ENCODE measurements around the gene A2ML1. TPM values are rescaled to one million over a fixed set of nuclear protein-coding genes. Genes with fewer than 3 reads are reported as not detected.

Gene A2ML1
- total RNA-seq, 1 donor from 2014 or later: 0.43 TPM

GRCh38 chr12:8909752-8910151, 87.3 kb downstream of the A2ML1 start:
- Mint-ChIP-seq H3K4me3 (no peak overlapping the region), H3K4me1 (peaks cover 48% of the 10 kb centered on the region), H3K27me3 (ENCODE audit: insufficient read depth, low read depth) (no peaks in the 10 kb centered on the region), H3K27ac (no peak overlapping the region), H3K9me3 (no peaks in the 10 kb centered on the region), H3K36me3 (no peaks in the 10 kb centered on the region)
- Histone ChIP-seq H2AFZ (replicated peaks) (no peak overlapping the region), H3K27me3 (no peaks in the 10 kb centered on the region), H3K9ac (no peak overlapping the region), H3F3A (ENCODE audit: low read depth) (peaks cover 51% of the 10 kb centered on the region), H3K36me3 (no peaks in the 10 kb centered on the region), H3K9me3 (ENCODE audit: low read depth) (no peaks in the 10 kb centered on the region), H4K20me1 (ENCODE audit: low read depth) (no peaks in the 10 kb centered on the region), H3K27ac (no peak overlapping the region), H3K4me3 (no peak overlapping the region), H3K79me2 (ENCODE audit: low read depth) (peaks cover 1% of the 10 kb centered on the region), H3K4me1 (peaks cover 44% of the 10 kb centered on the region), H3K4me2 (no peak overlapping the region)
- no peak for DNase-seq (ENCODE audit: low spot score)
- TF ChIP-seq EZH2phosphoT487 (IDR thresholded peaks at IDR 0.05): no peak
- no peak for TF ChIP-seq CTCF (IDR thresholded peaks at IDR 0.05)
- no peak for TF ChIP-seq EZH2 (IDR thresholded peaks at IDR 0.05)

DNA sequence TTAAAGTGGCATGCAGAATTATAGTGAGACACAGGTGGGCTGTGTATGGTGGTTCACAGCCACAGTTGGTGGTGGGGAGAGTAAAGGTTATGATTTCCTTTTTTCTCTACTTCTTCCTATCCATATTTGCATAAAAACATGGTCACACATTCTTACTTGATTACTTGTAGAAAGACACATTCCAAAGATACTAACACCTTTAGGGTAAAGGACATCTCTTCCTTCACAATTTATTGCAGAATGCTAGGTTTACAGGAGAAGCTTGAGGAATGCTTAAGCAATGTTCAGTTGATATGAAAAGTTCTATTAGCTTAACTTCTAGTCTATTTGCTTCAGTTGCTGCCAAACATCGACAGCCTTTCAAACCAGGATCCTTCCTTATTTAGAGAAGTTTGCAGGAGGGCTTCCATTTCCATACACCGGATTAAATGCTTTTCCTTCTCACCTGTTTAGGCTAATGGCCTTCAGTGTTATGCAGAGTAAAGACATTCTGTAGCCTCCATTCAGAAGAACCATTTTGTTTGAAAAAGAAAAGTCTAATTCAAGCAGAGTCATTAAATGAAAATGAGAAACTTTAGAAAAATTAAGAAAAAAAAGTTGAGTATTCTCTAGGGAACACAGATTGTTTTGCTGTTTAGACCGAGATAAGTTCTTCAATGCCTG, 89.3 kb downstream of the A2ML1 start:
- H3K4me3 Mint-ChIP-seq: no peak overlapping the region
- H3K9me3 Mint-ChIP-seq: no peaks in the 10 kb centered on the region
- H4K20me1 ChIP-seq (ENCODE audit: low read depth): peaks cover 16% of the 10 kb centered on the region
- H3K36me3 ChIP-seq: no peaks in the 10 kb centered on the region
- no peak overlapping the region for H3K9ac ChIP-seq
- peak overlapping the region; percentile 35 for H3K27ac ChIP-seq
- no peaks in the 10 kb centered on the region for H3K36me3 Mint-ChIP-seq
- H3K4me2 ChIP-seq: peak overlapping the region; percentile 78
- H2AFZ ChIP-seq (replicated peaks): no peak overlapping the region
- no peak overlapping the region for H3K4me3 ChIP-seq
- peaks cover 44% of the 10 kb centered on the region for H3F3A ChIP-seq (ENCODE audit: low read depth)
- H3K27me3 ChIP-seq: no peaks in the 10 kb centered on the region
- no peak for DNase-seq (ENCODE audit: low spot score)
- peaks cover 37% of the 10 kb centered on the region for H3K4me1 Mint-ChIP-seq
- H3K27ac Mint-ChIP-seq: no peak overlapping the region
- peaks cover 21% of the 10 kb centered on the region for H3K79me2 ChIP-seq (ENCODE audit: low read depth)
- no peaks in the 10 kb centered on the region for H3K27me3 Mint-ChIP-seq (ENCODE audit: insufficient read depth, low read depth)
- TF ChIP-seq CTCF (IDR thresholded peaks at IDR 0.05) (no peak), EZH2 (IDR thresholded peaks at IDR 0.05) (no peak), EZH2phosphoT487 (IDR thresholded peaks at IDR 0.05) (no peak)
- no peaks in the 10 kb centered on the region for H3K9me3 ChIP-seq (ENCODE audit: low read depth)
- peaks cover 43% of the 10 kb centered on the region for H3K4me1 ChIP-seq

DNA sequence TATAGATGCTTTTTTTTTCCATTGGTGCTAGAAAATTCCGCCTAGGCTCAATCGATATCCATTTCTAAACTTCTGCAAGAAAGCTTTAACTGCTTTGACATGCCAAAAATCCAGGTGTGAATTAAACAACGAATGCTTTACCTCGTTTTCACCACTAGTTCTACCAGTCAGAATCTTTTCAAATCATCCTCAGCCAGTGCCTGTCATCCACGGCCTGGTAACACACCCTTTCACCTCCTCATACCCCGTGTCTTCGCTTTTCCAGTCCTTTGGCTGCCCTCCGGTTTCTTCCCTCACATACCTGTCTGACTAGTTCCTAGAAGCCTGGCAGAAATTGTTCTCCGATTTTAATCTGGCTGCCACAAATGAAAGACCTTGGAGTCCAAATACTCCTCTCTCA, 90.5 kb downstream of the A2ML1 start:
- H3K4me3 Mint-ChIP-seq: peak overlapping the region; percentile 92
- Histone ChIP-seq H4K20me1 (ENCODE audit: low read depth) (peaks cover 16% of the 10 kb centered on the region), H3K36me3 (peaks cover 1% of the 10 kb centered on the region), H3K9ac (no peak overlapping the region), H3K4me3 (peak overlapping the region; percentile 87), H3K79me2 (ENCODE audit: low read depth) (peaks cover 33% of the 10 kb centered on the region), H3K27me3 (no peaks in the 10 kb centered on the region), H2AFZ (replicated peaks) (peak overlapping the region; percentile 73), H3K4me2 (peak overlapping the region; percentile 78), H3K4me1 (peaks cover 44% of the 10 kb centered on the region), H3K9me3 (ENCODE audit: low read depth) (no peaks in the 10 kb centered on the region), H3F3A (ENCODE audit: low read depth) (peaks cover 44% of the 10 kb centered on the region), H3K27ac (peak overlapping the region; percentile 91)
- H3K9me3 Mint-ChIP-seq: no peaks in the 10 kb centered on the region
- TF ChIP-seq EZH2phosphoT487 (IDR thresholded peaks at IDR 0.05) (no peak), CTCF (IDR thresholded peaks at IDR 0.05) (peak; percentile 38), EZH2 (IDR thresholded peaks at IDR 0.05) (no peak)
- no peaks in the 10 kb centered on the region for H3K27me3 Mint-ChIP-seq (ENCODE audit: insufficient read depth, low read depth)
- DNase-seq (ENCODE audit: low spot score): peak; percentile 42
- H3K27ac Mint-ChIP-seq: peak overlapping the region; percentile 97
- peaks cover 29% of the 10 kb centered on the region for H3K4me1 Mint-ChIP-seq
- no peaks in the 10 kb centered on the region for H3K36me3 Mint-ChIP-seq

All from neural progenitor cell (in vitro differentiated cells).